C4-2B (cell line): ENCODE results near the gene OR11H1.
"Not testable (repeated sequence)": the region's sequence is repeated elsewhere in the genome, so short reads cannot be mapped to it uniquely, and the experiment has no call there.

Experiments
- H3K27ac ChIP-seq: fragments of 450-650 bp; 2 replicates; pipeline ENCODE4 v1.5.1; 2017

Gene OR11H1, protein sequence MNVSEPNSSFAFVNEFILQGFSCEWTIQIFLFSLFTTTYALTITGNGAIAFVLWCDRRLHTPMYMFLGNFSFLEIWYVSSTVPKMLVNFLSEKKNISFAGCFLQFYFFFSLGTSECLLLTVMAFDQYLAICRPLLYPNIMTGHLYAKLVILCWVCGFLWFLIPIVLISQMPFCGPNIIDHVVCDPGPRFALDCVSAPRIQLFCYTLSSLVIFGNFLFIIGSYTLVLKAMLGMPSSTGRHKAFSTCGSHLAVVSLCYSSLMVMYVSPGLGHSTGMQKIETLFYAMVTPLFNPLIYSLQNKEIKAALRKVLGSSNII

DNA sequence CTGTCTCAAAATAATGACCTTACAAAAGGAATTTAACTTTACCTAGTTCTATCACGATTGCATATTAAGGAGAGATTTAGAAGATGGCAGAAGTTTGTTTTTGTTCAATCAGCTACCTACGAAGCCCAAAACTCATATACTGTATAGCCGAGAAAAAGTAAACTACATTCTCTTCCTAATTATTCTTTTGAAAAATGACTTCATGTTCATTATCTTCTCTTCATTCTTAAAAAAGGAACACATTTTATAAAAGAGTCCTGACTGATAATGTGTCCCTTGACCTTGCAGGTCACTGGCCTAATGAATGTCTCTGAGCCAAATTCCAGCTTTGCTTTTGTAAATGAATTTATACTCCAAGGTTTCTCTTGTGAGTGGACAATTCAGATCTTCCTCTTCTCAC lies at the start of gene OR11H1:
Gene OR11H1, plus strand, starts transcription at position 301 of the 400 bp plus-strand sequence. Its CDS starts 0 bp downstream, at position 301.
- not testable (repeated sequence) for H3K27ac ChIP-seq

DNA sequence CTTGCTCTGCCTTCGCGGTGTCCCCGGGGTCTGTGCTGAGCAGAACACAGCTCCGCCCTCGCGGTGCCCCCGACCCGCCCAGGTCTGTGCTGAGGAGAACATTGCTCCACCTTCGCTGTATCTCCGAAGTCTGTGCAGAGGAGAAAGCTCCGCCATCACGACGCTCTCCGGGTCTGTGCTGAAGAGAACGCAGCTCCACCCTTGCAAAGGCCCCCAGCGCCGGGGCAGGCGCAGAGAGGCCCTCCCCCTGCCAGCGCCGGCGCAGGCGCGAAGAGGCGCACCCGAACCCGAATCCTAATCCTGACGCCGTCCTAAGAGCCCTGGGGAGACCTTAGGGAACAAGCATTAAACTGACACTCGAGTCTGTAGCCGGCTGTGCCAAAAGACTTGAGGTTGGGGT lies 18.0 kb upstream of the OR11H1 start:
- H3K27ac ChIP-seq = not testable (repeated sequence)

DNA sequence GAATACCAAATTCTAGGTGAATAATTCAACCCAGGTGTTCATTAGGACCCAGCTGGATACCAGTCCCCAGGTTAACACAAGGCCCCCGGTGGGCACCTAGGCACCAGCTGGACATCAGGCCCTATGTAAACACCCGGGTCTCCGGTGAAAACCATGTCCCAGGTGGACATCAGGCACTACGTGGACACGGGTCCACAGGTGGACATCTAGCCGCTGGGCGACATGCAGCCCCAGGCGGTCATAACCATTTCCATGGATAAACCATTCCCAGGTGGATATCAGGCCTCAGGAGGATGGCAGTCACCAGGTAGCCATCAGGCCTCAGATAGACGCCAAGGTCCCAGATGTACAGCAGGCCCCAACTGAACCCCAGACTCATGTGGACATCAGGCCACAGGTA lies 12.1 kb upstream of the OR11H1 start:
- not testable (repeated sequence) for H3K27ac ChIP-seq

DNA sequence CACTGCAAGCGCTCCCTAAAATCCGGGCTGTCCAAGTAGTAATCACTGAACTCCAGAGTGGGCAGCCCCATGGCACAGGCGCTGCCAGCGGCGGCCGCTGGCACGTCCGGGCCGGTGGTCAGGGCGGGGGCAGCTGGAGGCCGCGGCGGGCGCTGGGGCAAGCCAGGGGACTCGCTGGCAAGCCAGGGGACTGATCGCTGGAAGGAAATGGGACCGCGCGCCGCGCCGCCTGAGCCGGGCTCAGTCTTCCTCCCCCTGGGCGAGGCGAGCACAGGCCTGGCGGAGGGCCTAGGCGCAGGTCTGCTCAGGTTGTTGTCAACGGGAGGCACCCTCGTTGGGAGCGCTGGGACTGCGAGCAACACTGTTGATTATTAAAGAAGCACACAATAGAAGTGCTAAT lies 25.8 kb downstream of the OR11H1 start:
- H3K27ac ChIP-seq = not testable (repeated sequence)

DNA sequence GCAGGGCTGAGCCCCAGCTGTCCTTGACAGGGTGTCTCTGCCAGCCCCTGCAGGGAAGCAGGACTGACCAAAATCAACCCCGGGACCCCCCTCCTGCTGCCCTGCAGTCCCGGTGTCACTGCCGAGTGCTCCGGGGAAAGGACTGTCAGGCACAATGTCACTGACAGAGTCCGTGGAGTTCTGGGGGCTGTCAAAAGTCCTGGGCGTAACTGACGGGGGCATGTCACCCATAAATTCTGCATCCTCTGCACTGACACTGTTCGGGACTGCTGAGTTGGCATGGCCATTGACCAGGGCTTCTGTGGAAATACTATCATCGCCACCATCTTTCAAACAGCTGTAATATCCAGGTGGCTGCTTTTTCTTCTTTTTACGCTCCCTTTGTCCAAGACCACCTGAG lies 35.5 kb downstream of the OR11H1 start:
- not testable (repeated sequence) for H3K27ac ChIP-seq

DNA sequence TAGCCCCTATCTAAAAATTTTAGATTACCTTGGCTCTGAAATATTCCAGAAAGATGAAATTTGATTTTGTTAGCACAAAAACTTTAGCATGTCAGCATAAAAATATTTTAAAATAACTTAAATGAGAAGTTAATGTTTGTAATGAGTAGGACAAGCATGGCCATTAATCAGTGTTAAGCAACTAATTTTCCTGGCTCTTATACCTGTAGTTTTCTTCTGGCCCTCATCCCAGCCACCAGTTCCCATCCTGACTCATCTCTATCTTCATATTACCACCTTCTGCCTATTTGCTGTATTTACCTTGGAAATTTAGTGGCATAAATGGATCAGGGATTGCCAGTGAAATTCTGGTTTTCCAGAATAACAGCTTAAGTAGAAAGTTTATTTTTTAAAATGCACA lies 37.1 kb downstream of the OR11H1 start:
- not testable (repeated sequence) for H3K27ac ChIP-seq
